SK-N-MC (cell line): ENCODE data around the gene NFATC3.

ENCODE experiments used
- DNase-seq: peaks from one replicate; pipeline ENCODE4 v3.0.0-alpha.2; 2011; ENCODE audit warnings: low read depth, low spot score
- H3K27ac ChIP-seq: fragments of 200-600 bp; sonication (generic); 2 replicates; pipeline ENCODE4 v1.5.1; 2016; ENCODE audit warnings: mixed run types
- H3K36me3 ChIP-seq: fragments of 200-600 bp; sonication (generic); 2 replicates; pipeline ENCODE4 v1.6.1; 2017; ENCODE audit warnings: antibody characterized with exemption, low read length, mixed read lengths; ENCODE audit not compliant: insufficient read depth
- H3K4me3 ChIP-seq: fragments of 200-600 bp; sonication (generic); 2 replicates; pipeline ENCODE4 v1.5.1; 2016
- H3K9ac ChIP-seq: fragments of 200-600 bp; sonication (generic); 2 replicates; pipeline ENCODE4 v1.8.0; 2017; ENCODE audit warnings: mixed run types, mixed read lengths; ENCODE audit not compliant: insufficient read length
- H3K9me3 ChIP-seq: fragments of 200-600 bp; sonication (generic); 2 replicates; pipeline ENCODE4 v1.6.1; 2017; ENCODE audit warnings: low read depth, mild to moderate bottlenecking, antibody characterized with exemption, low read length, moderate library complexity, mixed read lengths
- EZH2 ChIP-seq: fragments of 200-600 bp; sonication (generic); IDR thresholded peaks from one replicate; pipeline ENCODE4 v1.6.1; 2017; ENCODE audit warnings: antibody characterized with exemption
- FOXP2 ChIP-seq: optimal IDR thresholded peaks from 2 replicates; pipeline ENCODE3; 2011; ENCODE audit warnings: mild to moderate bottlenecking, moderate library complexity; ENCODE audit not compliant: insufficient read depth; ENCODE audit errors: extremely low read length, control extremely low read depth
- POLR2AphosphoS5 ChIP-seq: IDR thresholded peaks from 2 replicates; pipeline ENCODE4 v1.6.1; 2012; ENCODE audit warnings: mild to moderate bottlenecking, low read depth, low read length, borderline replicate concordance

The NFATC3 gene

DNA sequence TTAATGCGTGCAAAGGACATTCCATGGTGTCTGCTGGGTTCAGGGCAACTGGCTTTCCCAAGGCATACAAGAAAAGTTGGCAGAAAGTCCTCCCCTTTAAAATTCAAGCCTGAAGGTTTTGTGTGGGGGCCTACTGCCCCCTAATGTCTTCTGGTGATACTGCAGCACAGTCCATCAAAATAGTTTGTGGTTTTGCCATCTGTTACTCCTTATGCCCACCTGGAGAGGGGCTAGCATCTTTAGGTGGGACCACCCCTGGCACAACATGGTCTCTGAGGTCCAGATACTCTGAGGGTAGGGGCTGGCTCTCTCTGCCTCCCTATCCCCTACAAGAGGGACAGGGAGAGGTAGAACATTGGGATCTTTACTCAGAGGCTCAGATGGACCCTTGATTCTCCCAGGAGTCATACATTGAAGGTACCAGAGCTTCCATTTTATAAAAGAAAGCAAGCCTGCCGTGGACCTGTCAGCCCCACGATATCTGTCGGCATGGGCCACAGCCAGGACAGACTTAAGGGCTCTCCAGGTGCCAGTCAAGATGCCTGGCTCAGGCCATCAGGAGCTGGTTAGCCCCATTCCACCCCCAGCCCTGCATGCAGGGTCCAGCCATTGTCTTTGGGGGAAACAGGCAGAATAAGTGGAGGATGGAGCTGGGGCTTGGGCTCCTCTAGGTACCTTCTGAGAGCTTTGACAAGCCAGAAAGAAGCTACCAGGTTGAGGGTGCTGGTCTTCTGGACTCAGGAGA lies 144.4 kb downstream of the NFATC3 start:
- DNase-seq, result no peak

GRCh38 chr16:68230176-68230571 lies 145.0 kb downstream of the NFATC3 start:
- Histone ChIP-seq H3K4me3 (no peak overlapping the region), H3K9me3 (no peaks in the 10 kb centered on the region), H3K27ac (no peak overlapping the region), H3K36me3 (no peaks in the 10 kb centered on the region), H3K9ac (no peak overlapping the region)
- DNase-seq, result no peak
- TF ChIP-seq POLR2AphosphoS5 (no peak), EZH2 (no peak), FOXP2 (no peak)

More for the DNA sequence above, 144.4 kb downstream of the NFATC3 start:
- no peak for TF ChIP-seq POLR2AphosphoS5
- no peak for TF ChIP-seq EZH2
- no peak for TF ChIP-seq FOXP2
- Histone ChIP-seq H3K9ac (no peak overlapping the region), H3K36me3 (no peaks in the 10 kb centered on the region), H3K9me3 (no peaks in the 10 kb centered on the region), H3K4me3 (no peak overlapping the region), H3K27ac (no peak overlapping the region)

DNA sequence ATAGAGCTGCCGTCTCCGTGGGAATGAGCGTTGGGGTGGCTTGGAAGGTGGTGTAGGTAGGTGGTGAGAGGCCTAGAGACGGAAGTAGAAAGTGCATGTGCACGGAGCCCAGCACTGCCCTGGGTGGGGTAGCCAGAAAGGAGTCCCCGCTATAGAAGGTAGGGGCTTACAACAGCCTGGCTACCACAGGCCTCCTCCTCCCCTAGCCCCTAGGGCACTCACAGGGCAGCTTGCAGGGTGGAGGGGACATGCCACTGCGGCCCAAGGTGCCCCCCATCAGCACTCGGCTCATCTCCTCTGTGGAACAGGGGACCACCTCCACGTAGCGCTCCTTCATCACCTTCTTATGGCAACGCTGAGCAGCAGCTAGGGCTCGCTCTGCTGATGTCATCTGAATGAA lies 145.8 kb downstream of the NFATC3 start:
- TF ChIP-seq EZH2, result no peak
- Histone ChIP-seq H3K36me3 (no peaks in the 10 kb centered on the region), H3K27ac (no peak overlapping the region)

DNA sequence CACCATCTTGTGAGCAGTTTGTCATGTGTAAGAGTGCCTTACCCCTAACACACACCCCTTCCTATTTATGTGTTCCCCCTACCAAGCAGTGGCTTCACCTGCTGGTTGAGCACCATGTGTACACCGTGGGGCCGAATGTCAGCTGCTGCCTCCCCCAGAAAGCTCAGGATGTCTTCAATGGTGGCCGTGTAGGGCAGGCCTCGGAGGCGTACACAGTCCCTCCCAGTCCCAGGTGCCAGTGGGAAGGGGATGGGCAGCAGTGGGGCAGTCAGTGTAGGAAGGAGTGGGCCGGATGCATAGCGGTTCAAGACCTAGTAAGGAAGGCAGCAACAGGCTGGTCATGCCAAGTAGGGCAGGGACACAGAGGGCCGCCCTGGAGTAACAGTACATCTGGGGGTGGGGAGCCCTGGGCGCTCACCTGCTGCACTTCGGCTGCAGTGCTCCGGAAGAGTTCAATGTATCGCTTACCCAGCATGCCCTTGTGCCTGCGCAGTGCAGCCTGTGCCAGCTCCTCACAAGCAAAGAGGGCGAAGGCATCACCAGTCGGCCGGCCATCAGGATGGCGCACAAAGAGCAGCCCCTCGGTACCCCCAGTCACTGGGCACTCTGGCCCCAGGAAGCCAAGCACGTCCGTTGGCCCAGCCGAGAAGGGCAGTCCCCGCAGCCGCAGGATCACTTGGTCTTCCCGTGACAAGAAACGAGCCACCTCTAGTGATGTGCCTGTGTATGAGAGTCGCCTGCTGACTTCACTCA lies 146.4 kb downstream of the NFATC3 start:
- Histone ChIP-seq H3K36me3 (no peaks in the 10 kb centered on the region), H3K27ac (no peak overlapping the region), H3K9ac (no peak overlapping the region), H3K9me3 (no peaks in the 10 kb centered on the region), H3K4me3 (no peak overlapping the region)
- DNase-seq, result no peak
- no peak for TF ChIP-seq EZH2
- TF ChIP-seq FOXP2, result no peak
- no peak for TF ChIP-seq POLR2AphosphoS5

More for the DNA sequence above, 145.8 kb downstream of the NFATC3 start:
- no peak overlapping the region for H3K9ac ChIP-seq
- no peaks in the 10 kb centered on the region for H3K9me3 ChIP-seq
- DNase-seq, result no peak
- no peak overlapping the region for H3K4me3 ChIP-seq

DNA sequence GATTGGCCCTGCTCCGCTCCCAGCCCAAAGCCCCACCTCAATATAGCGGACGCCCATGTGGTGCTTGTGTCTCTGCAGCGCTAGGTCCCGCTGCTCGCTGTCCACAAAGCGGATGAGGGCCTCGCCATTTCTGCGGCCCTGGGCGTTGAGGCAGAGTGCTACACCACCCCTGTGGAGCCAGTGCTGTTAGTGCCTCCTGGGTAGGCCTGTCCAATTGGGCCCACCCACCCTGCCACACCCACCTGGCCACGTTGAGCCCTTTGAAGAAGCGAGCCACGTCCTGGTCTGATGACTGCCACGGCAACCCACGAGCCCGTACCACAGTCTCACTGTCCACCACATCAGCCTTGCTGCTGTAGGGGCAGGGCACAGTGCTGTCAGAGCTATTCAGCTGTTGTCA lies 147.2 kb downstream of the NFATC3 start:
- H3K36me3 ChIP-seq, result no peaks in the 10 kb centered on the region

DNA sequence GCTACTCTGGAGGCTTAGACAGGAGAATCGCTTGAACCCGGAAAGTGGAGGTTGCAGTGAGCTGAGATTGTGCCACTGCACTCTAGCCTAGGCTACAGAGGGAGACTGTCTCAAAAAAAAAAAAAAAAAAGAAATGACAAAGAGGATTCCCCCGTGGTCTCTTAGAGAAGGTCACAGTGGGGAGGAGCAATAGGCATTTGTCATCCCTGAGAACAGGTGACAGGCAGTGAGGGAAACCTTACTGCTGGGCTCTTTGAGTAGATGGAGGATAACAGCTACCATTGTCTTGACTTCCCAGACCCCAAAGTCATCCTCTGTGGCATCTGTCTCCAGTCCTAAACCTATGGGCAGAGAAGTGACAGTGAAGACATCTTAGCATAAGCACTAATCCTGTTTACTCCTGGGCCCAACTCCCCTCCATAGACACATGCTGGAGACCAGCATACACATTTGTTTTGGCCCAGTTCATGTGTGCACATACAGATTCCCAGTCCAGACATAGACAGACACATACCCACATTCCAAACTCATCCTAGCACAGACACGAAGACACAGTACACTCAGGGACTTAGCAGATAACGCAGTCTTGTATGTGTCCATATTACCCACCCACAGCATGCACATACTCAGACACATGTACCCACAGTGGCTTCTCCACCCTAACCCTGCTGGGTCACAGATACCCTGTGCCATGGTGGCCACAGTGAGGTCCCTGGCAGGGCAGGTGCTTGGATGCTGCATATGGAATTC lies 148.1 kb downstream of the NFATC3 start:
- TF ChIP-seq EZH2, result no peak
- TF ChIP-seq FOXP2, result no peak
- TF ChIP-seq POLR2AphosphoS5, result no peak
- Histone ChIP-seq H3K36me3 (no peaks in the 10 kb centered on the region), H3K9ac (no peak overlapping the region), H3K4me3 (no peak overlapping the region), H3K27ac (no peak overlapping the region), H3K9me3 (no peaks in the 10 kb centered on the region)
- DNase-seq, result no peak

More for the DNA sequence above, 147.2 kb downstream of the NFATC3 start:
- no peak for DNase-seq
- no peaks in the 10 kb centered on the region for H3K9me3 ChIP-seq
- H3K4me3 ChIP-seq, result no peak overlapping the region
- H3K27ac ChIP-seq, result no peak overlapping the region
- no peak for TF ChIP-seq EZH2
- no peak for TF ChIP-seq POLR2AphosphoS5
- TF ChIP-seq FOXP2, result no peak
- no peak overlapping the region for H3K9ac ChIP-seq

- no peaks in the 10 kb centered on the region for H3K9me3 ChIP-seq
- no peak for TF ChIP-seq EZH2
- TF ChIP-seq FOXP2, result no peak
- TF ChIP-seq POLR2AphosphoS5, result no peak
- no peaks in the 10 kb centered on the region for H3K36me3 ChIP-seq
- H3K27ac ChIP-seq, result no peak overlapping the region
- H3K4me3 ChIP-seq, result no peak overlapping the region
- DNase-seq, result no peak
- H3K9ac ChIP-seq, result no peak overlapping the region
These were observed 148.6 kb downstream of the NFATC3 start for GRCh38 chr16:68233835-68234187.

GRCh38 chr16:68234188-68235107 lies 149.3 kb downstream of the NFATC3 start:
- no peak for DNase-seq
- Histone ChIP-seq H3K9ac (no peak overlapping the region), H3K4me3 (no peak overlapping the region), H3K27ac (no peak overlapping the region), H3K36me3 (no peaks in the 10 kb centered on the region), H3K9me3 (no peaks in the 10 kb centered on the region)
- TF ChIP-seq EZH2 (no peak), FOXP2 (no peak), POLR2AphosphoS5 (no peak)
